Endothelial cell of umbilical vein (primary cell): ENCODE data around the gene NDUFAF7. TPM values are rescaled to one million over a fixed set of nuclear protein-coding genes. Genes with fewer than 3 reads are reported as not detected.

Experiments
- BruUV-seq: library from RNA; stranded (reverse); fragments of 400-500 nt; replicated peaks from 2 replicates; lab custom pipeline; 2021; lab: Mats Ljungman, UMichigan
- CTCF ChIA-PET: fragments of 300-600, 350-600 bp; sonication (Branson Sonifier 250); formaldehyde crosslinking; loops from one replicate; lab custom pipeline; 2021; ENCODE audit warnings: antibody characterized with exemption, inconsistent platforms; lab: Charles Lee
- POLR2A ChIA-PET: fragments of 300-600, 350-600 bp; sonication (Branson Sonifier 250); formaldehyde crosslinking; loops from one replicate; lab custom pipeline; 2021; ENCODE audit warnings: antibody characterized with exemption, inconsistent platforms; lab: Charles Lee
- DNase-seq: peaks from one replicate; pipeline ENCODE4 v3.0.0-alpha.2; 2011; ENCODE audit warnings: low read depth, low spot score
- FAIRE-seq: peaks from 2 replicates; lab custom pipeline; 2011; peaks lifted over from hg19 to GRCh38; lab: Jason Lieb, UNC
- H2AFZ ChIP-seq: 2 replicates; pipeline ENCODE4 v1.6.0; 2012; ENCODE audit warnings: low read depth, low read length, control low read depth, inconsistent platforms
- H3K27ac ChIP-seq: 2 replicates; pipeline ENCODE4 v1.5.1; 2011; ENCODE audit warnings: low read depth, mild to moderate bottlenecking, control low read depth, low read length, moderate library complexity; ENCODE audit not compliant: insufficient read depth
- H3K27me3 ChIP-seq, 2 experiments: 2 replicates each; pipeline versions ENCODE4 v1.6.0 to v1.6.1; 2011; ENCODE audit warnings: low read length in 2 of 2, mixed read lengths in 1 of 2; ENCODE audit not compliant: control insufficient read depth in 2 of 2, insufficient read depth in 2 of 2
- H3K36me3 ChIP-seq, 2 experiments: 2 replicates in 1 of 2; 3 replicates in 1 of 2; pipeline ENCODE4 v1.5.1; 2011; ENCODE audit warnings: low read length in 2 of 2, mild to moderate bottlenecking in 1 of 2, moderate library complexity in 1 of 2; ENCODE audit not compliant: control insufficient read depth in 2 of 2, insufficient read depth in 2 of 2; ENCODE audit errors: extremely low read depth in 1 of 2
- H3K4me1 ChIP-seq: 3 replicates; pipeline ENCODE4 v1.5.1; 2011; ENCODE audit warnings: mild to moderate bottlenecking, low read length; ENCODE audit not compliant: control insufficient read depth, insufficient read depth; ENCODE audit errors: extremely low read depth
- H3K4me2 ChIP-seq: 2 replicates; pipeline ENCODE4 v1.6.1; 2011; ENCODE audit warnings: low read length, control low read depth, mixed read lengths; ENCODE audit not compliant: insufficient read depth
- H3K4me3 ChIP-seq, 3 experiments: fragments of 200-600 bp in 1 of 3; sonication (generic), shearing (Covaris generic) in 1 of 3; replicated peaks in 1 of 3; 2 replicates each; pipeline ENCODE4 v1.5.1; 2011 to 2016; ENCODE audit warnings: control low read depth in 3 of 3, low read length in 3 of 3, mild to moderate bottlenecking in 2 of 3, inconsistent platforms in 1 of 3, low read depth in 1 of 3, moderate library complexity in 1 of 3; ENCODE audit not compliant: insufficient read depth in 1 of 3
- H3K79me2 ChIP-seq: 2 replicates; pipeline ENCODE4 v1.6.0; 2012; ENCODE audit warnings: low read length, inconsistent platforms; ENCODE audit not compliant: control insufficient read depth, insufficient read depth
- H3K9ac ChIP-seq: replicated peaks from 2 replicates; pipeline ENCODE3; 2011; ENCODE audit warnings: low read length, control low read depth; ENCODE audit not compliant: insufficient read depth; ENCODE audit errors: extremely low read depth
- H3K9me1 ChIP-seq: replicated peaks from 3 replicates; pipeline ENCODE4 v1.6.0; 2011; ENCODE audit warnings: mild to moderate bottlenecking, low read length; ENCODE audit not compliant: control insufficient read depth, insufficient read depth; ENCODE audit errors: extremely low read depth
- H3K9me3 ChIP-seq: replicated peaks from 2 replicates; pipeline ENCODE4 v1.5.1; 2012; ENCODE audit warnings: low read length, inconsistent platforms; ENCODE audit not compliant: control insufficient read depth, insufficient read depth
- H4K20me1 ChIP-seq: replicated peaks from 2 replicates; pipeline ENCODE3; 2011; ENCODE audit warnings: mild to moderate bottlenecking, low read length; ENCODE audit not compliant: control insufficient read depth, insufficient read depth; ENCODE audit errors: extremely low read depth
- CTCF ChIP-seq, 2 donors: IDR thresholded peaks; 1 replicate in 1 of 2; 2 replicates in 1 of 2; pipeline ENCODE4 v1.5.1; 2011; ENCODE audit warnings: low read length in 2 of 2, mild to moderate bottlenecking in 2 of 2, moderate library complexity in 2 of 2, control low read depth in 1 of 2, inconsistent platforms in 1 of 2, low read depth in 1 of 2; ENCODE audit not compliant: insufficient read depth in 1 of 2; ENCODE audit errors: extremely low read depth in 1 of 2
- FOS ChIP-seq: IDR thresholded peaks from 2 replicates; pipeline ENCODE4 v1.6.1; 2011; ENCODE audit warnings: mild to moderate bottlenecking, low read length, moderate library complexity, borderline replicate concordance; ENCODE audit not compliant: insufficient read depth
- JUN ChIP-seq: IDR thresholded peaks from 2 replicates; pipeline ENCODE4 v1.6.1; 2011; ENCODE audit warnings: borderline replicate concordance, low read depth; ENCODE audit not compliant: insufficient read length, insufficient read depth
- MYC ChIP-seq: IDR thresholded peaks from one replicate; pipeline ENCODE4 v1.6.1; 2011; ENCODE audit warnings: mild to moderate bottlenecking, low read depth, low read length
- POLR2A ChIP-seq: IDR thresholded peaks from 2 replicates; pipeline ENCODE4 v1.6.1; 2012; ENCODE audit warnings: low read depth, mild to moderate bottlenecking, control low read depth, low read length
- POLR2AphosphoS5 ChIP-seq: IDR thresholded peaks from 2 replicates; pipeline ENCODE4 v1.6.1; 2012; ENCODE audit warnings: low read depth, mild to moderate bottlenecking, control low read depth, low read length, moderate library complexity; ENCODE audit not compliant: insufficient read depth
- dilution Hi-C: fragments of 300-500 bp; cut with MboI; formaldehyde crosslinking; loops from one replicate; pipeline ENCODE4 v1.15.0; 2019; ENCODE audit warnings: low sequenced_read_pairs; ENCODE audit not compliant: extremely low pct_ligation_motif_present
- intact Hi-C: fragments of 100-400 bp; cut with micrococcal nuclease; formaldehyde crosslinking; loops from one replicate; pipeline ENCODE4 v1.10.0; 2022
- polyA plus RNA-seq, 4 experiments: library from polyadenylated mRNA; depleted of rRNA in 3 of 4; stranded (reverse) in 3 of 4; unstranded in 1 of 4; fragments of >200 nt; gene quantifications; 2 replicates each; pipeline versions ENCODE4 v1.2.1 to v1.2.3, GENCODE V29; 2011 to 2012; ENCODE audit warnings: missing spikeins in 1 of 4
- total RNA-seq: library from RNA; stranded (reverse); gene quantifications from 2 replicates; pipeline ENCODE4 v1.2.3, GENCODE V29; 2021

Gene NDUFAF7
- total and polyA plus RNA-seq, 2 donors (not counting 3 experiments of a cell fraction or from before 2014, with no cell fraction given): 11.6 to 23.4 TPM

GRCh38 chr2:37297632-37298031 is 66.2 kb downstream of the NDUFAF7 start:
- Histone ChIP-seq H3K4me1 (no peaks in the 10 kb centered on the region), H3K9me1 (no peaks in the 10 kb centered on the region), H3K36me3 (peaks cover 0 to 2% of the 10 kb centered on the region in 2 experiments), H3K4me3 (no peak overlapping the region), H3K27me3 (no peaks in the 10 kb centered on the region), H3K27ac (no peak overlapping the region), H3K79me2 (peaks cover 72% of the 10 kb centered on the region), H3K9ac (no peak overlapping the region), H3K9me3 (no peaks in the 10 kb centered on the region), H3K4me2 (no peak overlapping the region), H2AFZ (no peak overlapping the region), H4K20me1 (no peaks in the 10 kb centered on the region)
- no peak for FAIRE-seq
- dilution Hi-C loops: no loop called here
- no TSS peak for BruUV-seq
- POLR2A ChIA-PET: no interaction called here
- CTCF ChIA-PET: no interaction called here
- no peak for DNase-seq
- intact Hi-C loops: no loop called here
- TF ChIP-seq POLR2AphosphoS5 (no peak), MYC (no peak), JUN (no peak), POLR2A (no peak), FOS (no peak), CTCF (IDR thresholded peaks at IDR 0.05; ENCODE audit: extremely low read depth in 1 of 2, insufficient read depth in 1 of 2, low read depth in 1 of 2, low read length in 2 of 2) (no peak)

Other genes with a start within 250 kb of the NDUFAF7 start
- 19.4 and 22.5 TPM in 2 replicates for gene HEATR5B, start 147.3 kb upstream of the NDUFAF7 start, total RNA-seq
- 14.0 and 16.1 TPM in 2 replicates for gene HEATR5B, start 147.3 kb upstream of the NDUFAF7 start, polyA plus RNA-seq
- gene GPATCH11, start 147.1 kb upstream of the NDUFAF7 start, total RNA-seq: 10.2 and 12.1 TPM in 2 replicates
- gene GPATCH11, start 147.1 kb upstream of the NDUFAF7 start, polyA plus RNA-seq: 1.4 and 2.1 TPM in 2 replicates
- gene EIF2AK2, start 74.7 kb upstream of the NDUFAF7 start, total RNA-seq: 39.6 and 41.1 TPM in 2 replicates
- gene EIF2AK2, start 74.7 kb upstream of the NDUFAF7 start, polyA plus RNA-seq: 7.9 and 8.0 TPM in 2 replicates
- gene SULT6B1, start 43.0 kb upstream of the NDUFAF7 start, total RNA-seq: not detected in 2 replicates
- gene SULT6B1, start 43.0 kb upstream of the NDUFAF7 start, polyA plus RNA-seq: not detected in 2 replicates
- 36.3 and 41.5 TPM in 2 replicates for gene CEBPZOS, start 35.2 kb upstream of the NDUFAF7 start, total RNA-seq
- 24.8 and 29.1 TPM in 2 replicates for gene CEBPZOS, start 35.2 kb upstream of the NDUFAF7 start, polyA plus RNA-seq
- gene CEBPZ, start 62 bp upstream of the NDUFAF7 start, total RNA-seq: 36.7 and 46.9 TPM in 2 replicates
- 1.7 and 3.6 TPM in 2 replicates for gene CEBPZ, start 62 bp upstream of the NDUFAF7 start, polyA plus RNA-seq
- gene PRKD3, start 93.2 kb downstream of the NDUFAF7 start, total RNA-seq: 47.3 and 48.4 TPM in 2 replicates
- 11.9 and 14.9 TPM in 2 replicates for gene PRKD3, start 93.2 kb downstream of the NDUFAF7 start, polyA plus RNA-seq
- 12.8 and 14.3 TPM in 2 replicates for gene QPCT, start 113.0 kb downstream of the NDUFAF7 start, total RNA-seq
- 17.2 and 20.6 TPM in 2 replicates for gene QPCT, start 113.0 kb downstream of the NDUFAF7 start, polyA plus RNA-seq